ENCODE data around the gene SH3BP1.
A peak's percentile ranks its signal among the peaks of the same experiment; 100 is the strongest.

The SH3BP1 gene

GRCh38 chr22:37616201-37617083 lies 23.0 kb upstream of the SH3BP1 start:
- DNase-seq (ENCODE audit: low read depth) = no peak

DNA sequence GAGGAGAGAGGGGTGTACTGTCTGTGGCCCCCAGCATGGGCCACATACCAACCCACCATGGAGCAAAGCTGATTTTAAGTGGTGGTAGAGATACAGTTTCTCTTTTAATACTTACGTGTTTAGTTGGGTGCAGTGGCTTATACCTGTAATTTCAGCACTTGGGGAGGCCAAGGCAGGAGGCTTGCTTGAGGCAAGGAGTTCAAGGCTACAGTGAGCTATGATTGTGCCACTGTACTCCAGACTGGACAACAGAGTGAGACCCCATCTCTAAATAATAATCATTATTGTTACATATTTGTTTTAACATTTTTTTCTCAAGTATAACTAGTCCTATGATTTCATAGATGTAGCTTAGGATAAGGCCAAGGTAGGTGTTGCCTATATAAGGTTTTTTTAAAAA lies 22.0 kb upstream of the SH3BP1 start:
- no peak for DNase-seq (ENCODE audit: low read depth)

GRCh38 chr22:37618072-37618656 lies 21.3 kb upstream of the SH3BP1 start:
- DNase-seq (ENCODE audit: low read depth) = no peak

GRCh38 chr22:37618674-37619073 lies 20.8 kb upstream of the SH3BP1 start:
- DNase-seq (ENCODE audit: low read depth) = no peak

GRCh38 chr22:37619991-37620390 lies 19.5 kb upstream of the SH3BP1 start:
- no peak for DNase-seq (ENCODE audit: low read depth)

- DNase-seq (ENCODE audit: low read depth) = no peak
Measured at GRCh38 chr22:37621352-37621860, 18.1 kb upstream of the SH3BP1 start.

DNA sequence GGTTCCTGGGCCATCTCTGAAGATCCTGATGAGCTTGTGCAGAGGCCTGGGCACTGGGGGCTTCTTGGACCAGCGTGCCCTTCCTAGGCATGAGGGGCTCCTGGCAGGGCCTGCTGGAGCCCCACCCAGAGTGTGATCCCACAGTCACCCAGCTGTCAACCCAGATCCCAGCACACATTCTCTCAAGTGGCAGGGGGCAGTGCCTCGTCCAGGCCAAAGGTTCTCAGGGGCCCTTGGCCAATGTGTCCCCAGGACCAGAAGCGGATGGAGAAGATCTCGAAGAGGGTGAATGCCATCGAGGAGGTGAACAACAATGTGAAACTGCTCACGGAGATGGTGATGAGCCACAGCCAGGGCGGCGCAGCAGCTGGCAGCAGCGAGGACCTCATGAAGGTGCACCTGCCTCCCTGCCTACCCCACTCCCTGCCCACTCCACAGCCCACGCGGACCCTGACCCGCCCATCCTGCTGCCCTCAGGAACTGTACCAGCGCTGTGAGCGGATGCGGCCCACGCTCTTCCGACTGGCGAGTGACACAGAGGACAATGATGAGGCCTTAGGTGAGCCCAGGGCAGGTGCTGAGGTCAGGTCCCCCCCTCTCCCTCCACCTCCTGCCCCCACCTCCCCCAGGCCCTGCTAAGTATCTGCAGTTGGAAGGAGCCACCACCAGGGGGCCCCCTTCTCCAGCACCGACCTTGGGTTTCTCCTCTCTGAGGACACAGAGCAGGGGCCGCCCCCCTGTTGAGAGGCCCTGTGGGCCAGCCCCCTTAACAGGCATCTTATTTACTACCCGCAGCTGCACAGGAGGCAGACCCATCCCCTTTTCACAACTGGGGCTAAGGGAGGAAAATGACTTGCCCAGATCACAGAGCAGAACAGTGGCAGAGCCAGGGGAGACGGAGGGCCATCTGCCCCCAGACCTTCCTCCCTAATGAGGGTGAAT lies 16.1 kb upstream of the SH3BP1 start:
- DNase-seq (ENCODE audit: low read depth) = peak; percentile 65

- DNase-seq (ENCODE audit: low read depth) = no peak
Measured at GRCh38 chr22:37624017-37624365, 15.5 kb upstream of the SH3BP1 start.

- no peak for DNase-seq (ENCODE audit: low read depth)
Measured at GRCh38 chr22:37624876-37625275, 14.6 kb upstream of the SH3BP1 start.

DNA sequence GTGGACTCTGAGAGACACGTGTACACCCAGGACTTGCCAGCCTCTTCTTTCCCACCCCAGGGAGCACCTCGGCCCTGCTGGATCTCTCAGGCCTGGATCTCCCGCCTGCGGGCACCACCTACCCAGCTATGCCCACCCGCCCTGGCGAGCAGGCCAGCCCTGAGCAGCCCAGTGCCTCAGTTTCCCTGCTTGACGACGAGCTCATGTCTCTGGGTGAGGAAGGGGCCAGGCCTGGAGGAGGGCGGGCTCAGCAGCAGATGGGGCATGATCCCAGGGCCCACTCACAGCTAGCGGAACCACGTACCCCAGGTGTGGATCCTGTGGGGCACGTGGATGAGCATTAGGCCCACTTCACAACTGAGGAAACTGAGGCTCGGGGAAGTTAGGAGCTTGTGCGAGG lies 13.7 kb upstream of the SH3BP1 start:
- DNase-seq (ENCODE audit: low read depth) = no peak

- DNase-seq (ENCODE audit: low read depth) = no peak
Measured at GRCh38 chr22:37626144-37626543, 13.3 kb upstream of the SH3BP1 start.

GRCh38 chr22:37626556-37627075 lies 12.9 kb upstream of the SH3BP1 start:
- DNase-seq (ENCODE audit: low read depth) = no peak

DNA sequence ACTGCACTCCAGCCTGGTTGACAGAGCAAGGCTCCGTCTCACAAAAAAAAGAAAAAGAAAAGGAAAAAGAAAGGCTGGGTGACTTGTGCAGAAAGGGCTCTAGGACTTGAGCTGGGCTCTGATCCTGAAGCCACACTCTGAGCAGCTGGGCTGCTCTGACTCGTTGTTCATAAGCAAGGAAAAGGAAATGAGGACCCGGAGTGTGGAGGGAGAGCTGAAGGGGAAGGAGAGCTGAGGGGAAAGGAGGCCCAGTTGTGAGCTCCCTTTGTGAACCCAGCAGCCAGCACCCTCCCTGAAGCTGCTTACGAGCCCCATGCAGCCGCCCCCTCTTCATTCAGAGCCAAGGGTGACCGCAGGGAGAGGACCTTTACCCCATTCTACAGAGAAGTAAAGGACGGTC lies 12.3 kb upstream of the SH3BP1 start:
- no peak for DNase-seq (ENCODE audit: low read depth)

DNA sequence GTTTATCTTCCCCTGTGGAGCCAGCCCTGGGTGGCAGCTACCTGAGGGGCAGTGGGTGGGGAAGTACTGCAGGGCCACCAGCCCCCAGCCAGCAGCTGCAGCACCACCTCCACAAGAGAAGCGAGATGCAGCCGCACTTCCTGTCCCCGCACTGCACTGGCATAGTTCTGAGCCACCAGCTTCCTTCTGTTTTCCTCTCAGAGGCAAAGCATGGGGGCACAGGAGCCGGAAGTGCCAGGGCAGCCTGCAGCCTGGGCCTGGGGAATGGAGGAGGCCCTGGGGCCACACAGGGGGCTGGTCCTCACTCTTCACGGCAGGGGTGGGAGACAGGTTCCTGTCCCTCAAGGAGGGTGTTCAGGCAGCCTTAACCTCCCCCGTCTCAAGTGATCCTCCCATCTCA lies 11.9 kb upstream of the SH3BP1 start:
- DNase-seq (ENCODE audit: low read depth) = no peak

GRCh38 chr22:37628830-37629229 lies 10.6 kb upstream of the SH3BP1 start:
- no peak for DNase-seq (ENCODE audit: low read depth)

DNA sequence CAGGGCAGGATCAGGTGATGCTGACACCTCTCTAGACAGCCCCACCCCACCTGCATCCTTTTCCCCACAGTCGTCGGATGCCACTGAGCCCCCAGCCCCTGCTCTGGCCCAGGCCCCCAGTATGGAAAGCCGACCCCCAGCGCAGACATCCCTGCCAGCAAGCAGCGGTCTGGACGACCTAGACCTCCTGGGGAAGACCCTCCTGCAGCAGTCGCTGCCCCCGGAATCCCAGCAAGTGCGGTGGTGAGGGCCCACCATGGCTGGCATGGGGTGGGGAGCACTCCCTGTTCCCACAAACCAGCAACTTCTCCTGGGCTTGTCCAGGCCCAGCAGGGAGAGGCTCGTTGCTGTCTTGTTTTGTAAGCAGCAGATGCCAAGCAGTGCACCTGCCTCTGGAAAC lies 9.5 kb upstream of the SH3BP1 start:
- DNase-seq (ENCODE audit: low read depth) = no peak

- no peak for DNase-seq (ENCODE audit: low read depth)
Measured at GRCh38 chr22:37630839-37631435, 8.5 kb upstream of the SH3BP1 start.

DNA sequence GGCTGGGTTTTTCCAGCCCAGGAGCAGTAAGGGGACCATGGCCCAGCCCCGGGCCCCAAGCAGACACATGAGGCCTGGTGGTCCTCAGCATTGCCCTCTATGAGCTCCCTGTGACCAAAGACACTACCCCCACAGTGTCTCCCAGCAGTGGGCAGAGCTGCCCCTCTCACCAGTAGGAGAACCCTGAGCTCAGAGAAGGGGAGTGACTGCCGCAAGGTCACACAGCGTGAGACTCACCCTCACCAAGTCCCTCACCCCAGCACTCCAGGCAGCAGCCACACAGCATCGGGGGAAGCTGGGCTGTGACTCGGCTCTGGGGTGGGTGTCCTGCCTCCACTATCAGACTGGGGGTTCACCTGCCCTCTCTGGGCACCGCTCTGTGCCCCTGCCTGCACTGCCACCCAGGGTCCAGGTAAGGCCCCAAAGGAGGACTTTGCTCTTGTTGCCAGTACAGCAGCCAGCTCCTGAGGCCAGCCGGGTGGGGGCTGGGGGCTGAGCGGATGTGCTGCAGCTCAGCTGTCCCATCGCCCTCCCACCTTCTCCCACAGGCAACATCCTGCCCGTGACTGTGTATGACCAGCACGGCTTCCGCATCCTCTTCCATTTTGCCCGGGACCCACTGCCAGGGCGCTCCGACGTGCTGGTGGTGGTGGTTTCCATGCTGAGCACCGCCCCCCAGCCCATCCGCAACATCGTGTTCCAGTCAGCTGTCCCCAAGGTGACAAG lies 7.9 kb upstream of the SH3BP1 start:
- no peak for DNase-seq (ENCODE audit: low read depth)

- DNase-seq (ENCODE audit: low read depth) = no peak
Measured at GRCh38 chr22:37632174-37633088, 7.0 kb upstream of the SH3BP1 start.

GRCh38 chr22:37633089-37633624 lies 6.3 kb upstream of the SH3BP1 start:
- DNase-seq (ENCODE audit: low read depth) = no peak
